GM19455 (cell line): ENCODE data around the gene KDM4C.
A peak's percentile ranks its signal among the peaks of the same experiment; 100 is the strongest.

Experiments
- ATAC-seq: cut with Tn5 transposase; IDR thresholded peaks from one replicate; pipeline ENCODE4 v1.9.1; 2021; ENCODE audit not compliant: unreplicated experiment

KDM4C gene

DNA sequence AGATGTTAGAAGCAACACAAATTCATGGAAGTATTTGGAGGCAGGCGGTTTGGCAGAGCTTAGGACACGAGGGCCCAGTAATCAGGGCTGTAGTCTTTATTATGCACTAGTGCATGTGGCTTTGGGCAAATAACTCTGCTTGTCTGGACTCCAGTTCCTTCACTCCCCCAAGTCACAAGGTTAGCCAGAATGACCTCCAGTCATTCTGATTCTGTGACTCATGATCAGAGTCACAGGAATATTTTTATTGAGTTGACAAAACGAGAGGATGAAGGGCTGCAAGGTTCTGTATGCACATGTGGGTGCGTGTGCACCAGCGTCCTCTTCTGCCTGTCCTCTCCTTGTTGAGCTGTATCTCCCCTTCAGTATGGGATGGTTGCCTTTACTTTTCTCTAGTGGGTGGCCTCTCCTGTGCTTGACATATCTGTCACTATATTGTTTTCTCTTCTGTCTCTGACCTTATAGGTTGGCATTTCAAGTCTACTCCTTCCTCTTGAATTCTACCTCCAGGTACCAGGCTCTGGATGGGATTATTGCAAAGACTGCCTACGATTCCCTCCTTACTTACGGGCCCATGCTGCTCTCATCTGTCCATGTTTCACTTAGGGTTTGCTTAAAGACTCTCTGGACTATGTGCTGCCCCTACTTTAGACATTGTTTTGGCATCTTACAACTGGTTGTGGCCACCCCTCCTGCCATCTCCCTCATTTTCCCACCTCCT is 94.6 kb downstream of the KDM4C start:
- ATAC-seq = no peak

DNA sequence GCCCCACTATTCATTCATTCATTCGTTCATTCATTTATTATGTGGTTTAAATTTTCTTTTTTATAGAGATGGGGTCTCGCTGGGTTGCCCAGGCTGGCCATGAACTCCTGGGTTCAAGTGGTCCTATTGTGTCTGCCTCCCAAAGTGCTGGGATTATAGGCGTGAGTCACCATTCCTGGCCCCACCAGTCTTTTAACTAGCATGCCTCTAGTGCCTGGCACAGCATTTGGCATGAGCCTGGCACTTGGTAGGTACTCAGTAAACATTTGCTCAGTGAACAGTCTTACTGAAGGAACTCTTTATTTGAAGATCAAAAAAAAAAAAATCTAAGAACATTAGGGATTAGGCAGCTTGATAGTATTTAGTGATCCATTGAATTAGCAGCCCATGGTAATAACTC is 98.1 kb downstream of the KDM4C start:
- no peak for ATAC-seq

DNA sequence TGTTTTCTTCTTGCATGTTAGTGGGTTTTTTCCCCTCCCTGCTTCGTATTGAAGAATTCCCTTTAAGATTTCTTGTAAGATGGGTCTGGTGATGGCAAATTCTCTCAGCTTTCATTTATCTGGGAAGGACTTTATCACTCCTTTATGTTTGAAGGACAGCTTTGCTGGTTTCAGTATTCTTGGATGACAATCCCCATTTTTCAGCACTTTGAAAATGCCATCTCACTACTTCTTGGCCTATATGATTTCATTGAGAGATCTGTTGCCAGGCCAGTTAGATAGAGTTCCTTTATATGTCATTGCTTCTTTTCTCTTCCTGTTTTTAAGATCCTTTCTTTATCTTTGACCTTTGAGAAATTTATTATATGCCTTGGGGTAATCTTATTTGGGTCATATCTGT is 106.3 kb downstream of the KDM4C start:
- no peak for ATAC-seq

DNA sequence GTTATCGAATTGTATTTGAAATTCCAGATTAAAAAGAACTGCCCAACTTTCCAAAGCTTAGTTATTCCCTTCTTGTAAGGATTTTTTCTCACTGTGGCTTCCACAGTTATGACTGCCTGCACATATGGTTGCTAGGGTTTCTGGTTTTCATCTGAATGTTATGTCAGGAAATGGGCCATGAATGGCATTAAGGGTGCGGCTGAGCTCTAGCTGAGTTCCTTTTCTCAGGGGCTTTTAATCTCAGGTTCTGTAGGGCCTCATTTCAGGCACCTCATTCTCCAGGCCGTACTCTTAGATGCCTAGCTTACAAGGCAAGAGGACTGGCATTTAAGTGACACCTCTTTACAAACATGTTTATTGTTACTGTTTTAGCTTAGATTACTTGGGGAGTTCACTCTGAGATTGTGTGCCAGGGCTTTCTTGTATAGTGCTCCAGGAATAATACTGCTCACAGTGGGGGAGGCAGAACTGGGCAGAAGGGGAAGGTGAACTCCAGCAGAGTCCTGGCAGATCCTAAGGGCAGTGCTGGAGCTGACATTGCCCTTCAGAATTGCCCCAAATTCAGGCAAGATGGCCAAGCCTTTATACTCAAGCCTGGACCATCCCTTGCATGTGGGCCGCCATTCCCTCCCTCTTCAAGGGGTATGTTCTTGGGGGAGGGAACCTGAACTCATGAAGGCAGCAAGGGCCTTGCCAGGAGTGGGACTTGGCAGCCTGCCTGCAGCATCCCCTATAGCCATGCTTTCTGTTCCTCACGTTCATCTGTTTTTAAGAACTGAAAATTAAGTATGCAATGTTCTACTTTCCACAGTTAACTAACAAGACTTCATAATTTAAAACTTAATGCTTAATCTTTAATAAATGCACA is 111.5 kb downstream of the KDM4C start:
- no peak for ATAC-seq

DNA sequence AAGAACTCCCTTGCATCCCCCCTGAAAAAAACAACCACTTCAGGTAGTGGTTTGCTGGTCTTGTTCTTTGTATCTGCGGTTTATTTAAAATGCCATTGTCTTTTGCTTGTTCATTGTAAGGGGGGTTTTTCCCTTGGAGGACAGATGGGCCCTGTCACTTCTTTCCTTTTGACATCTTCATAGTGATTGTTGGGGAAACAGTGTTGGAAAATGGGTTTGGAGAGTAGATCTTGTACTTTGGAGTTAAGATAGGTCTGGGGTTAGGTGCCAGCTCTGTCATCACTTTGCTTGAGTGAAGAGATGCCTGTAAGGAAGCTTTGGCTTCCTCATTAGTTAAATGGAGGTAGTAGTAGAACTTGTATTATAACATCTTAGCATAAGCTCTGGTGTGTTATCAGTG is 112.4 kb downstream of the KDM4C start:
- ATAC-seq = no peak

DNA sequence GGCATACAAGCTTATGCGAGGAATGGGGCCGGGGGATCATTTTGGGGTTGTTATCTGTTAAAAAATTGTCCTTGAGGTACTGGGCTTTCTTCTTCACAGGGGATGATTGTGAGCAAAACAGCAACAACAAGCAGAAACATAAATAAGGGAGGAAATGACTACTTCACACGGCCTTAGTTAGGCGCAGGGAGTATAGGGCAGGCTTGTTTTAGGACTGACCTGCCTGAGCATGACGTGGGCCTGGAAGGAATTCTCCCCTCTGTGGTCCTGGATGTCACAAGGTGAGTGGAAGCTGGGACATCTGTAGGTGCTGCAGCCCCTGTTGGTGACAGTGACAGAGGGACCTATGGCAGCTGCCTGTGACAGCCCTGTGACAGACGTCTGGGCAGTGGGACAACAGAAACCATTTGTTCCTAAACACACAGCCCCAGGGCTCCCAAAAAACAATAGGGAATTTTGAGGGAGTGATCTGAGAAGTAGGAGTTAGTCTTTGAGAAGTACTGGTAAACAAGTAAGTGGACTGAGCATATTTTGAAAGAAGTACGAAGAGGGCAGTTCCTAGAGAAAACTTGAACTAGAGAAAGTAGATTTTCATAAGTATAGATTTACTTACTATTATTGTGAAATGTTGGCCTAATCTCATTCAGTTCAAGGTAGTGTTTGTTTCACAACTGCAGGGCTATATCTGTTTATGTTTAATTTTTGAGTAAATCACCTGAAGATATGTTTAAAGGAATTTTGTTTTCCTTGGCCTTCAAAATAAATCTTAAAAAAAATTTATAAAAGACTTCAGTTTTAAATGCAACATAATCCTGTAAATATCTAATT is 113.1 kb downstream of the KDM4C start:
- ATAC-seq = no peak

DNA sequence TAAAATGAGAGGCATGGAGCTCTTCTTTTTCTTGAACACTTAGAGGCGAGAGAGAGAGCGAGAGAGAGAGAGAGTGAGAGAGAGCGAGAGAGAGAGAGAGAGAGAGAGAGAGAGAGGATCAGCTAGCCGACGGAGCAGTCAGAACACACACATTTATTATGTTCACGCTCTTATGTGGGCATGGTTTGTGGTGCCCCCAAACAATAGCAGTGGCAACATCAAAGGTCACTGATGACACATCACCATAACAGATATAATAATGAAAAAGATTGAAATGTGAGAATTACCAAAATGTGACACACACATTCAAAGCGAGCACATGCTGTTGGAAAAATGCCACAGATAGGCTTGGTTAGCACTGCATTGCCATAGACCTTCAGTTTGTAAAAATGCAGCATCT is 116.1 kb downstream of the KDM4C start:
- no peak for ATAC-seq

DNA sequence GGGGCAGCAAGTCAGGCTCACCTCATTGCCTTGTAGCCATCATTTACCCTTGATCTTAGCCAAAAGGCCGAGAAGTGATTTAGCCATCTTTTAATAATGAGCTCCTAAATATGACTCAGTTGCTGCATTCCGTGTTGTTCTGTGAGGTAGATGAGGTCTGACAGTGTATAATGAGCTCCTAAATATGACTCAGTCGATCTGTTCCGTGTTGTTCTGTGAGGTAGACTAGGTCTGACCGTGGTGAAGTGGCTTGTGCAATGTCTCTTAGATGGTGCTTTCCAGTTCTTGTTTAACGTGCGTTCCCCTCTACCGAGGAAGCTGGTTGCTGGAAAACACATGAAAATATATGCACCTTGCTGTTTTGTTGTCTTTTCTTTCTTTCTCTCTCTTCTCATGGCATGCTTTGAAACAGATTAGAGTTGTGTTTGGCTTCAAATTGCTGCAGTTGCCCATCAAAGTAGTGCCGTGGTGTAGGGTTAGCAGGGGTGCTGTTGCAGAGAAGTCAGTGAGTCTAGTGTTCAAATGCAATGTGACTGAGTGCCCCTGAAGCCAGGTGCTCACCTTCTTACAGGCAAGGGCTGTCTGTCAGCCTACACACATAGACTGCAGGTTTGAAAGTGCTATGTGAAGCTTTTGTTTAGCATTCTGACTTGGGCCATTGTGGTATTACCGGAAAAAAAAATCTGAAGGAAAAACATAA is 118.6 kb downstream of the KDM4C start:
- ATAC-seq = no peak

DNA sequence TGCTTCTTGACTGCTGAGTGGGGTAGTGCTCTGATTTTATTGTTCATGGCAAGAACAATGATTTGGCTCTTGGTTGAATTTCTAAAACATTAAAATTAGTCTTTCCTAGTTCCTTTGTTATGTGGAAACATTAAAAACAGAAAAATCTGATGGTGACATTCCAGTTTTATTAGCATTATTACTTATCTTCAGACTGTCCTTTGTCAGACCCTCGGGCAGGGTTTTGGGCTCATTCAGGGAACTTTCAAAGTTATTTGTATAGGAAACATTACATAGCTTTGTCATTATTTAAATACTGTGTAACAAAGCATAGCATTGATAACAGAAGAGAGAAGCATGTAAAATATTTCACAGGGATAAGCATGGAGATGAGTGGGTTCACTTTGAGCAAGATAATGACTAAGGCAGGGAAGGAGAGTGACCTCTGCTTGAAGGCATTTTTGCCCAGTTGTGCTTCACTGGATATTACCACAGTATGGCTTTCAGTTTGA is 119.9 kb downstream of the KDM4C start:
- ATAC-seq = no peak

DNA sequence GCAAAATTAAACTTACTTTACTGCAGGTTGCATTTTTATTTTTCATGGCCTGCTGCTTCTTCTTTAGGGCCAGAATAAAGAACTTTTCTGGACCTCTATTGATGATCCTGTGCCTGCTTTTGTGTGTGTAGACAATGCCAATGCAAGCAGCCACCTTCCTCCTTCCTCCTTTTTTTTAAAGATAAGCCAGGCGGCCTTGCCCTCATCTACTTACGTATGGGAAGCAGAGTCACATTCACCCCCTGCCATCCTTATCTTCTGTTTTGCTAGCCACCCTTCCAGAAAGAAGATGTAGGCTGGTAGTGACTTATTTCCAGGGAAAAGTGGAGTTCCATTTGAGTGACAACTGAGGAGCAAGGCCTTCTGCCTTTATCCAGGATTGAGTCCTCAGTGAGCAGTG is 122.9 kb downstream of the KDM4C start:
- no peak for ATAC-seq

DNA sequence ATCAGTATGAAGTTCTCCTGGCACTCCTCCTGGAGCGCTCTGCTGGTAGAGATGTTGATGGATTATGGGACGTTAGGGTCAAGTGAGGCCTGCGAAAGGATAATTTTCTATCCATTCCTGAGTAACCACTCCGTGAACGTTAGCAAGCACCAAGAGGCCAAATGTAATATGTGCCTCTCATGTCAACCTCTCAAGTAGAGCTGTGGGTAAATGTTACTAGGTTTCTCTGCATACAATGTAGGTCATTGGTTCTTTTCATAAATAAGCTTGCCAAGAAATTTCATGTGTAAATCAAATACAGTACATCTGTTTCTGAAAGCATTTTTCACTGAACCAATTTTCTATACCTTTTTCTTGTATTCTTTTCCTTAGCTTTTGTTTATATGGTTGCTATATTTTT is 126.3 kb downstream of the KDM4C start:
- ATAC-seq = no peak

DNA sequence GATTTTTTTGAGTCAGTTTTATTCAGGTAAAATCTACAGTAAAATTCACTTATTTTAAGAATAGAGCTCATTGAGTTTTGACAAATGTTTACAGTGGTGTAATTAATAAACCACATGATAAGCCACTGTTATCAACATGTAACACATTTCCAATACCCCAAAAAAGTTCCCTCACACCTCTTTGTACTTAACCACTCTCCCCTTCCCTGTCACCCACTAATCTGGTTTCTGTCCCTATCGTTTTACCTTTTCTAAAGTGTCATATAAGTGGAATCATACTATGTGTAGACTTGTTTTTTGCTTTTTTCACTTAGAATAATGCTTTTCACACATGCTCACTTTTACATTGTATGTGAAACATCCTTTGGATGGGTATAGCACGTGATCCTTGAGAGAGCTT is 127.2 kb downstream of the KDM4C start:
- no peak for ATAC-seq

DNA sequence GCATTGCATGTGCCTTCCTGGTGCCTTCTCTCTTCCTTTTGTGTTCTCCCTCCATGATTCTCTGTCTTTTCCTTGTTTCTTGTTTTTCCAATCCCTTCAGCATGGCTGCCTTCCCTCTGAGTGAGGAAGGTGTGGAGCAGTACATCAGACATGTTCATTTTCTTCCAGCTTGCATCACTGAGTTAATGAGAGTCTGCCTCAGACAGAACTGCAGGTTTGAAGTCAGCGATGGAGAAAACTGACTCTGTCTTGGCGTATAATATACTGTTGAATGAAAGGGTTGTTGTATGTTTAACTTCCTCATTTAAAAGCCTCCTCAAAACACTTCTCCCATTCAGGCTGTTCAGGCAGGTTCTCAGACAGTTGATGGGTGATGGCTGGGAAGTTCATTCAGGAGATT is 129.3 kb downstream of the KDM4C start:
- no peak for ATAC-seq

DNA sequence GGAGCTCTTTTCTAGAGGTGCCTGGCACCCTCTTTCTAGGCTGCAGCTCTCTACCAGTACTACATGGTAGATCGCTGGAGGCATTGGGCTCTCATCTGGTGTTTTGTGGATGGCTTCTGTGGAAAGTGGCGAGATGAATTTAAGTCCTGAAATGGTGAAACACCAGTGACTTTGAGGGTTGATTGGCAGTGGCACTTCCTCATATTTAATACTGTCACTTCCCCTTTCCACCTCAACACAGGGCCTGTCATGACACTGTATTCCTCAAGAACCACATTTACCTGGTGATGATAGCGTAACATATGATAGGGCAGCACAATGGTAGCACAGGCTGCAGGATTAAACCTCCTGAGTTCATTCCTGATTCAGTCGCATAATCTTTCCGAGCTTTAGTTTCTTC is 132.1 kb downstream of the KDM4C start:
- ATAC-seq = no peak

DNA sequence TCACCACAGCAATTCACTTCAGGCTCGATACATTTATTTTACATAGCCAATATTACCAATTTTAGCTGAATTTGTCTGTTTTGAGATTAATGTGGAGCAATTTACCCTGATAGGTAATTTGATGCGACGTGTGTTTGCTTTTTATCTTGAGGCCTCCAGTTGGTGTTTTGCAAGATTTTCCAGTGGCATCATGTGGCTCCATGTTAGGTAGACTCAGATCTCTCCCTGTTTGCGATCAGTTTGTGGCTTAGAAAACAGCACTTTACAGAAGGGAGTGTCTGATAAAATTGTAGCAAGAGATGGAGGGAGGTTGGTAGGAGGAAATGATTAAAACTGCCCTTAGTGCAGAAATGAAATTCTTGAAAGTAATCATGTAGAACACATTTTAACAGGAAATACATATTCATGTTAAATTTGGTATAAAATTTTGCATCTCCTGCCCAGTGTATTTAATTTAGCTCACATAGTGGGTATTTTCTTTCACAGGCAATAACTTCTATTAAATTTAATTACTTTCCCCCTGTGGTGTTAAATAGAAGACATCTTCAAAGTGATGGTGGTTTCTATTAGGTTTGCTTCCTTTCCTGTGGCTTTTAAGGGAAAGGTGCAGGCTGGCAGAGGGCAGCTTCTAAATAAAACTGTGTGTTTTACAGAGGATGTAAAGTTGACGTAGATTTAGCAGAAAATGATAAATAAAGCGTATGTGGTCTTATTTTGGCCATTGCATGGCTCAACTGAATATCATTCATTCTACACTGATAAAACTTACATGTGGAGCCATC is 135.8 kb downstream of the KDM4C start:
- ATAC-seq = peak; percentile 41

DNA sequence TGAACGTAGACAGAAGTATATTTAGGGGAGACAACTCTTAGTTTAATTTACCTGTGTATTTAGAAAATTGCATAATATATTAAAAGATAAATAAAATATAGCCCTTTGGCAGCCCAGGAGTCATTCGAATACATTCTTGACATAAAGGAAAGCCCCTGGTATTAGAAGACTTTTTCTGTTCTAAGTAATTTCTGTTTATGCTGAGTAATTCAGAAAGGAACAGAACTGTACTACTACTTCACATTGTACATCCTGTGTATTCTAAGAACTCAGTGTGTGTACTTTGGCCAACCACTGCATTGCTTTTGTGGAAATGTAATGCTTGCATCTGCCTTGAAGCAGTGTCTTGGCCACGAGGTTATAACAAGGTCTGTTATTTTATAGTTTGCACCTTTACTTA is 136.4 kb downstream of the KDM4C start:
- peak; percentile 94 for ATAC-seq

DNA sequence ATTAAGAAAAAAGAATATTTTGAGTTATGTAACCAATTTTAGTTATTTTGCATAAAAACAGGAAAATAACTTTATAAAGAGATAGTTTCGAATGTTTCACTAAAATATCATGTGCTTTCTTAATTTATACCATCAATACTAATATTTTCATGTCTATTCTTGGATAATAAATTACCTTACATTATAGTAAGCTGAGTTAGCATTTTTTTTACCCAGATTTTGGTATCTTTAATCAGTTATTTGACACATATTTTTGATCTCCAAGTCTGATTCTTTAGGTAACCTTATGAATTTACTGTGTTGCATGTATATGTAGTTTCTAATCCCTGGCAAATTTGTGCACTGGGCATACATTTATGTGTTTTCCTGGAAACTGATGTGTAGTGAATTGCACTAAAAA is 138.0 kb downstream of the KDM4C start:
- no peak for ATAC-seq

DNA sequence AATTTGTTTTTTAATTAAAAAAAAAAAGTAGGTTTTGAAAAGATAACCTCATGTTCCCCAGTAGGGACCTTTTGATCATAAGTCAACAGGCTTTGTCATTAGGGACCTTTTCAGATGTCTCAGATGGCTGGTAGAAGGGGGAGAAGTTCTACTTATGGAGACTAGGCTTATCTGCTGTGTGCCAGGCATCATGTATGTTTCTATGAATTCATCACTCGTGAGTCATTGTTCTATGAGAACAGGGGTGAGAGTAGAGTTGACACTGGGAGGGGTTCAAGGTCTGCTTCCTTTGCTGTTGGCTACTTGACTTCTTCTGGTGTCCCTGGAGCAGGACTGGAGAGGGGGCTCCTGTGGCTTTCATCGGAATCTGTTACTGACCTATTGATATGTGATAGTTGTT is 138.8 kb downstream of the KDM4C start:
- ATAC-seq = no peak

DNA sequence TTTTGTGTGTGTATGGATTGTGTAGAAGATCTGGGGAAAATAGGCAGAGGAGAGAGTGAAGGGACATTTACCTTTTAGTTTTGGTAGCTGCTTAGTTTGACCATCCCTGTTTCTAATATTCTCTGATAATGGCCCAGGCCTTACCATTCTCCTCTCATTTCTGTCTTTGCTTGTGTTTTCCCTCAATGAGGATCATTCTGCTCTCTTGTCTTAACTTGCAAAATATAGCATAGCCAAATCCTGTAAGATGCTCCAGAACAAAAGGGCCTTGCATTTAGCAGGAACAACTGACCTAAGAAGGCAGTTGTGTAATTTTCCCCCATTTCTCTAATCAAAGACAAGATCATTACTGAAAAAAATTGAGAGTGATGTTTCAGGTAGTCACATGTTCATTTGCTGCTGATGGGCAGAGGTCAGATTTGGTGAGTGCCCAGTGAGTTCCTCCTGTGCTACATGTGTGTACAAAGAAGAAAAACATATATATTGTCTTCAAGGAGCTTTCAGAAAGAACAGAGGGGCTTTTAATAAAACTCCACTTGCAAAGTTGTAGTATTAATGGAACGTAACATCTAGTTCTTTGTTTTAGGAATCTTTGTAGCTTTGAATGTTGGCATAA is 139.5 kb downstream of the KDM4C start:
- no peak for ATAC-seq

DNA sequence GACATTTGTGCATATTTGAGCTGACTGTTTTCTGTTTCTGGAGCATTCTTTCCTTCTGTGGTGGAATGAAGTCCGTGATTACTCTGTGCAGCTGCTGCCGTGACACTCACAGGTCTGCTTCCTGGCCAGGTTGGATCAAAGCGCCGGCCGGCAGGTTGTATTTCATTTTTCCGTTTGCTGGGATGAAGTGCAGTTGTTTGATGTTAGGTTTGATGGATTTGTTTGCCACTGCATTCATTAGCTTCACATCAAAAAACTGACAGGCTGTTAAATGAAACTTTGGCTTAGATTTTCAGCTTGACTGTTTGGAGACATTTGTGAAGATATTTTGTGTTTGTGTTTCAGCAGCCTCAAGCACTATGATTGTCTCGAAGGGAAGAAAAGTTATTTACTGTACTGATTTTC is 140.1 kb downstream of the KDM4C start:
- ATAC-seq = no peak
